Dermis blood vessel endothelial cell (primary cell): Measurements from ENCODE around the gene CYP2W1. TPM values are rescaled to one million over a fixed set of nuclear protein-coding genes. Genes with fewer than 3 reads are reported as not detected.
A peak's percentile ranks its signal among the peaks of the same experiment; 100 is the strongest.
"Not testable (repeated sequence)": the region's sequence is repeated elsewhere in the genome, so short reads cannot be mapped to it uniquely, and the experiment has no call there.

Experiments
- DNase-seq: peaks from one replicate; pipeline ENCODE4 v3.0.0; 2010
- total RNA-seq: library from RNA; depleted of rRNA; stranded (reverse); fragments of >200 nt; gene quantifications from 2 replicates; pipeline ENCODE4 v1.2.3, GENCODE V29; 2014

The CYP2W1 gene
- total RNA-seq, 1 donor from 2014 or later = not detected

GRCh38 chr7:997404-998395 lies 14.7 kb downstream of the CYP2W1 start:
- DNase-seq = no peak

GRCh38 chr7:999149-999879 lies 16.3 kb downstream of the CYP2W1 start:
- no peak for DNase-seq

- DNase-seq = no peak
These were observed 17.3 kb downstream of the CYP2W1 start for GRCh38 chr7:999941-1000935.

DNA sequence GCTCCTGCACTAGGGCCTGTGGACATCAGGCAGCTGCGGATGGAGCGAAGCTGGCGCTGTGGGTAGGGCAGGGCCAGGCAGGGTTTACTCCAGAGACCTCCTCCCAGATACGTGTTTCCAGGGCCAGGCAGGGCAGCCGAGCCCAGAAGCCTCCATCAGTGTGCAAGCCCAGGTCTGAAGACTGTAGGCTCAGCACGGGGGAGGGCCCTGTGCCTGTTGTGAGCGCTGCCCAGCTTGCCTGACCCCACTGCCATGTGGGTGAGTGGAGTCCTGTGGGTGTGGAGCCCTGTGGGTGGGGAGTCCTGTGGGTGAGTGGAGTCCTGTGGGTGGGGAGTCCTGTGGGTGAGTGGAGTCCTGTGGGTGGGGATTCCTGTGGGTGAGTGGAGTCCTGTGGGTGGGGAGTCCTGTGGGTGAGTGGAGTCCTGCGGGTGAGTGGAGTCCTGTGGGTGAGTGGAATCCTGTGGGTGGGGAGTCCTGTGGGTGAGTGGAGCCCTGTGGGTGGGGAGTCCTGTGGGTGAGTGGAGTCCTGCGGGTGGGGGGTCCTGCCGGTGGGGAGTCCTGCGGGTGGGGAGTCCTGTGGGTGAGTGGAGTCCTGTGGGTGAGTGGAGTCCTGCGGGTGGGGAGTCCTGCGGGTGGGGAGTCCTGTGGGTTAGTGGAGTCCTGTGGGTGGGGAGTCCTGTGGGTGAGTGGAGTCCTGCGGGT lies 18.2 kb downstream of the CYP2W1 start:
- DNase-seq = not testable (repeated sequence)

GRCh38 chr7:1002026-1002425 lies 19.0 kb downstream of the CYP2W1 start:
- DNase-seq = not testable (repeated sequence)

DNA sequence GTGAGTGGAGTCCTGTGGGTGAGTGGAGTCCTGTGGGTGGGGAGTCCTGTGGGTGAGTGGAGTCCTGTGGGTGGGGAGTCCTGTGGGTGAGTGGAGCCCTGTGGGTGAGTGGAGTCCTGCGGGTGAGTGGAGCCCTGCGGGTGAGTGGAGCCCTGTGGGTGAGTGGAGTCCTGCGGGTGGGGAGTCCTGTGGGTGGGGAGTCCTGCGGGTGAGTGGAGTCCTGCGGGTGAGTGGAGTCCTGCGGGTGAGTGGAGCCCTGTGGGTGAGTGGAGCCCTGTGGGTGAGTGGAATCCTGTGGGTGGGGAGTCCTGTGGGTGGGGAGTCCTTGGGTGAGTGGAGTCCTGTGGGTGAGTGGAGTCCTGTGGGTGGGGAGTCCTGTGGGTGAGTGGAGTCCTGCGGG lies 19.5 kb downstream of the CYP2W1 start:
- not testable (repeated sequence) for DNase-seq

GRCh38 chr7:1004018-1004852 lies 21.3 kb downstream of the CYP2W1 start:
- DNase-seq = no peak

GRCh38 chr7:1005303-1005702 lies 22.3 kb downstream of the CYP2W1 start:
- DNase-seq = no peak

- DNase-seq = no peak
These were observed 24.9 kb downstream of the CYP2W1 start for GRCh38 chr7:1007901-1008300.

DNA sequence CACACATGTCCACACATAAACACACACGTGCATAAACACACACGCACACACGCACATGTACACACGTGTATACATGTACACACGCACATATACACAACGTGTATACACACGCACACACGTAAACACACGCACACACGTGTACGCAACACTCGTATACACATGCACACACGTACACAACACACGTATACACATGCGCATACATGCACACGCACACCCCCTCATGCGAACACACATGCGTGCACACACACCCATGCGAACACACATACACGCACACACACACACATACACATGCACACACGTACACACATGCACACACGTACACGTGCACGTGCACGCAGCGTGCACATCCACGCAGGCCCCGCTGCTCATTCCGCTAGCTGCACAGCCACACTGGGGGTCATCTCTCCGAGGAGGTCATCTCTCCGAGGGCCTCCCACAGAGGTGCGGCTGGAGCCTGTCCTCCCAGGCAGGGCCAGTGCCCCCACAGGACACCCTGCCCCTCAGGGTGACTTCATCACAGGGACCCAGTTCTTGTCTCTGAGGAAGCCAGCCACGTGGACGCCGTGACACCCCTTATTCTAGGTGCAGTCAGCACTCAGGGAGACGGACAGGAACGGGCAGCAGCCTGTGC lies 25.9 kb downstream of the CYP2W1 start:
- DNase-seq = no peak

DNA sequence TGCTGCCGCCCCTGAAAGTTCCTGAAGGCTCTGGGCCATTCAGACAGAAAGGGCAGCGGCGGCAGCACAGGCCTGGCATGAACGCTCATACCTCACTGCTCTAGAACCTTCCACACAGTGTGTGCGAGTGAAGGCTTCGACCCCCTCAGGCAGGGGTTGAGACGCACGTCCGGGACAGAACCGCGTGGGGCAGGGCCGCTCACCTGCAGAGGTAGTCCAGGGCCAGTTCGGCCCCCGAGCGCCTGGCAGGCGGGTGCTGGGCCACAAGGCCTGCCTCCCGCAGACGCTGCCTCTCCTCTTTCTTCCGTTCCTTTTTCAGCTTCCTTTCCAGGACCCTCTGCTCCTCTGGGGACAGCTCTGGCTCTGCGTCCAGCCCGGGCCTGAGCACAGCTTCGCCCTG lies 26.8 kb downstream of the CYP2W1 start:
- no peak for DNase-seq

DNA sequence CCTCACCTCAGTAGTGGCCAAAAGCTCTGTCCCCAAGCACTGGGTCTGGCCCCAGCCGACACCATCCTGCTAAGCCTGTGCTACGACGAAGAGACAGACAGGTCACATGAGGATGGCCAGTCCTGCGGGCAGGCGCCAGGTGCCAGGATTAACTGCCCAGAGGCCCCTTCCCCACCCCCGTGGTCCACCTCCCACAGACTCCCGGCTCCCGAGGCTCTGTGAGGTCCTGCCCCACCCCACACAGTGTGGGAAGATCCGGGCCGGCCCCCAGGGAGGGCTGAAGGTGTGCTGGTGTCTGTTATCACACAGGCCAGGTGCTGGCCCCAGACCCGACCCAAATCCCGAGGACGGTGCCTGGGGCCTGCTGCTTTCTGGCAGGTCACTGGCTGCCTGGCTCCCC lies 27.2 kb downstream of the CYP2W1 start:
- no peak for DNase-seq

DNA sequence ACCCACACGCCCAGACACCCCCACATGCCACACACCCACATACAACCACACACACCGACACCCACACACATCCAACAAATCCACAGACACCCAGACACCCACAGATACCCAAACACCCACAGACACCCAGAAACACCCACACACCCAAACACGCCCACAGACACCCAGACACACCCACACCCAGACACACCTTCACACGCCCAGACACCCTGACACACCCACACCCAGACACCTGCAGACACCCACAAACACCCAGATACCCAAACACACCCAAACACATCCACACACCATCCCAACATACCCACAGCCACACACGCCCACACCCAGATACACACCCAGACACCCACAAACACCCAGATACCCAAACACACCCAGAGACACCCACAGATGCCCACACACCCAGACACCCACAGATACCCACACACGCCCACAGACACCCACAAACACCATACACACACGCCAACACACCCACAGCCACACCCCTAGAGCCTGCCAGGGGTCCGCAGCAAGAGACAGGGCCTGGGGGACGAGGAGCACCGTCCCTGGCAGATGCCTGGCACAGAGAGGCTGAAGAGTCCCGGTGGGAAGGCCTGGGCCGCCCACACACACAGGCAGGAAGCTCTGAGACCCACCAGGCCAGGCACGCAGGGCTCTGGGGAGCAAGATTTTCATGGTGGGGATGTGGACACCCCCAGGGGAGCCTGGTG lies 28.5 kb downstream of the CYP2W1 start:
- DNase-seq = no peak

DNA sequence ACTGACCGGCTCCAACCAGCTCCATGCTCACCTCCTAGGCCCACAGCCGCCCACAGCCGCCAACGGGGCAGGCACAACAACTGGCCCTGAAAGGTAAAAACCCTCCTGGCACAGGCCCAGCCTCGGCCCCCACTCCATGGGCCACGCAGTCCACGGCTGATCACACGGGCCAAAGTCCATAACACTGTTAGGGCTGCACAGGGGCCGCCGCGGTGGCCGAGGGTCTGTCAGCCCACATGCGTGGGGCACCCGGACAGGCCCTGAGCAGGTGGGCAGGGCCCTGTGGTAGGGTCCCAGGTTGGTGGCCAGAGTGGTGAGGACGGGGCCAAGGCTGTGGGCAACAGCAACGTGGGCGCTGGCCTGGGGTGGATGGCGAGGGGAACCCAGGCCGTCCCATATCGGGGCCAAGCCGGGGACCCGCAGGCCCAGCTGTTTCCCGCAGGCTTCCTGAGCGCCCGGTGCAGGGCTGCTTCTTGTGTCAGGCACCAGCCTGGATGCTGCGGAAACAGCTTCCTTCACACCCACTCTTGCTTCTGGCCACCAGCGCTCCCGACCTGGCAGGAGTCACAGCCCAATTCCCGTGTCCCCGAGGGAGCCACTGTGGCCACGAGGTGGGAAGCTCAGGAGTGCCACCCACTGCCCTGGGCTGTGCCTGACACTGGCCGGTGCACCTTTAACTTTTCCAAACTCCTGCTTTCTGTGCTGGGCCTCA lies 29.2 kb downstream of the CYP2W1 start:
- no peak for DNase-seq

DNA sequence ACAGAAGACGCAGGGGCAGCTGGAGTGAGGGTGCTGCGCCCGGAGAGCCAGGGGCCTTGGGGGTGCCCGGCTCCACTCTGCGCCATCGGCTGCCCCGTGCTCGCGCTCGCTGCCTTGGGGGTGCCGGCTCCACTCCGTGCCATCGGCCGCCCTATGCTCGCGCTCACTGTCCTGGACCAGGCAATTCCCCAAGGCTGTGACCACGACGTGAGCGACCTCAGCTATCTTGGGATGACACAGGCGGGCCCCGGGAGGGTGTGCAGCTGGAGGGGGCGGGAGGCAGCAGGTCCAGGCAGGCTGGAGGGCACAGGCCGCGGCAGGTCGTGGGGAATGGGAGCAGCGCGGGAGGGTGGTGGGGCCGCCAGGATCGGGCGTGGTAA lies 29.7 kb downstream of the CYP2W1 start:
- no peak for DNase-seq

DNA sequence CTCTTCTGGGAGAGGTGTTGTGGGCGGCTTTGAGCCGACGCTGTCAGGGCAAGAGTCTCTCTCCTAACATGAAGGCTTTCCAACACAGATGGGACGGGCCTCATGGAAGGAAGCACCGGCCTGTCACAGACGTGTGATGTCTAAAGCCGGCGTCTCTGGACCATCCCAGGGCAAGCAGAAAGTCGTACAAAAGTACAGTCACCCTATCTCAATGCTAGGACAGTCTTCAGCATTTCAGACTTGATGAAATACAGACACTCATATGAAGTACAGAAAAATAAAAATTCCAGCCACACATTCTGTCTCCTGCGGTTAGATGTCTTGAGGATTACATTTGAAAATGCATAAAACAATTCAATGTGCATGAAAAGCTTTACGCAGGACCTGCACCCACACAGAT lies 30.6 kb downstream of the CYP2W1 start:
- DNase-seq = no peak

DNA sequence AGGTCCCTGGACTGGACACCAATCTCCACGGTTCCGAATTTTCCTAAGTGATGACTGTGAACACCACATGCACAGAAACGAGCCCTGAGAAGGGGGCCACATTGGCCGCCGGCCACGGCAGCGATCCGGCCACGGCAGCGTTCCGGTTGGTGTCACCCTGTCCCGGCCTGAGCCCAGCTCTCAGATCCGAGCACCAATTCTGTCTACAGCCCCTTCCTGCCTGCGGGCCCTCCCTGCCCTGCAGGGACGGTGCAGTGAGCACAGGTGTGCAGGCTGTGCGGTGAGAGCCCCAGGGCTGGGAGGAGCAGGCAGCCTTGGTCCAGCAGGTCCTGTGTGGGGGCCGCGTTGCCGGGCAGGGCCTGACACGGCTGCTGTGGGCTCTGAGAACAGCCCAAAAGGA lies 31.7 kb downstream of the CYP2W1 start:
- DNase-seq = no peak

DNA sequence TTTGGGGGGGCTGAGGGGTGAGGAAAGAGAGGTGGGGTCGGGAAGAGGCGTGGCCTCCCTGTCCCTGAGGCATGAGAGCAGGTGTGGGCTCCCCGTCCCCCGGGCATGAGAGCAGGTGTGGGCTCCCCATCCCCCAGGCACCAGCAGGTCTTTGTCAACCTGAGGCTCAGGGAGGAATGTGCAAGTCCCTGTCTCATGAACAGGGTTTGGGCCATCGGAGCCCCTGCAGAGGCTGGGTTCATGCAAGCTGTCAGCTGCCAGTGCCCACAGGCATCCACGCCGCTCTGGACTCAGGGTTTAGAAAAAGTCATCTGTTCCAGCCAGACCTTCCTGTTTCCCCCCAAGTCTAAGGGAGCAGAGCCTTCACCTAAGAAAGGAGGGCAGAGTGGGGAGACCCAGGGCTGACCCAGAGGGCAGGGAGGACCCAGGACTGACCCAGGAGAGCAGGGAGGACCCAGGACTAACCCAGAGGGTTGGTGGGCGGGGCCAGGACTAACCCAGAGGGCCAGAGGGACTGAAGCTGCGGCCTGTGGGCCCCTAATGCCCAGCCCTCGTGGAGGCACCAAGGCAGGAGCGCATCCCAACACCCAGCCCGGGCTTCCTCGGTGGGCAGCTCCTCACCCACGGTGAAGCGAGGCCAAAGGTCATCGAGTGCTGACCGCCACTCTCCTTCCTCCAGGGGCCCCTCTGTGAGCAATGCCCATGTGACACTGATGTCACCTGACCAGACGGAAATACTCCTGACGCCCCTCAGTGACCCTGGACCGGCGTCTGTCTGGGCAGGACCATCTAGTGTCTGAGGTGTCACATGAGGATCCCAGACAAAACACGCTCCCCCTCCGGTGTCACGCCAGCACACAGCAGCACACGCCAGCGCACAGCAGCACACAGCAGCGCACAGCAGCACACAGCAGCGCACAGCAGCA lies 32.5 kb downstream of the CYP2W1 start:
- peak; percentile 38 for DNase-seq
